GM18502 (cell line): ENCODE results near the gene OCA2.
"Not testable (repeated sequence)": the region's sequence is repeated elsewhere in the genome, so short reads cannot be mapped to it uniquely, and the experiment has no call there.

Experiments used
- ATAC-seq: cut with Tn5 transposase; IDR thresholded peaks from one replicate; pipeline ENCODE4 v1.9.1; 2021; ENCODE audit warnings: mild to moderate bottlenecking; ENCODE audit not compliant: unreplicated experiment, poor library complexity

The OCA2 gene

DNA sequence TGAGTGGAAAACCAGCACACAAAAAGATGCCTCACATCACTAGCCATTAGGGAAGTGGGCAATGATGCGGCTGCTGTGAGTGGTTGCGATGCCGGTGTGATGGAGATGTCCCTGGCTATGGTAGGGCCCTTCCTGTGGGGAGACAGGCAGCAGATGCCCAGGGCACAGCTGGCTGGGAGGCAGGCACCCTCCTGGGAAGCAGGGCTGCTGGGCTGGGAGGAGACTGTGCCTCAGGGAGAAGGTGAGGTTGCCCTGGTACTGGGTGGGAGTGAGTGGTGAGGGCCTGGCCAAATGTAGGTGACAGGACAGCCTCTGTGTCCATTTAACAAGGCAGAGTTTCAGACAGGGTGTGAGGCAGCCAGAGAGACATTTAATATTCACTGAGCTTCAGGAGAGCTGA, 335.6 kb downstream of the OCA2 start:
- no peak for ATAC-seq

GRCh38 chr15:27762471-27762870, 336.6 kb downstream of the OCA2 start:
- ATAC-seq, result no peak

DNA sequence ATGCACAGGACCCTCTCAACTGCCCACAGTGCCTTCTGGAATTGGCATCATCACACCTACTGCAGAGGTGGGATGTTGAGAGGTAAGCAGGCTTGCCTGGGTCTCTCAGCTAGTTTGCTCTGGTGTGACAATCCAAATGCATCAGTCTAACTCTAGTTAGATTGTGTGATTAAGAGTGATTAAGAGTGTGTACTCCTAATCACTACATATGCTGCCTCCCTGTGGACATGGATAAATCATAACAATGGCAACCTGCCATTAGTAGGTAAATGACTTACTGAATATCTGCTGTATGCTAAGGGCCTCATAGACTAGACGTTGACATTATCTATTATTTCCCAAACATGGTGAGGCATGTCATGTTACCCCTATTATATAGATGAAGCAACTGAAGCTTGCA, 342.1 kb downstream of the OCA2 start:
- ATAC-seq, result no peak

GRCh38 chr15:27752691-27753090, 346.4 kb downstream of the OCA2 start:
- no peak for ATAC-seq

DNA sequence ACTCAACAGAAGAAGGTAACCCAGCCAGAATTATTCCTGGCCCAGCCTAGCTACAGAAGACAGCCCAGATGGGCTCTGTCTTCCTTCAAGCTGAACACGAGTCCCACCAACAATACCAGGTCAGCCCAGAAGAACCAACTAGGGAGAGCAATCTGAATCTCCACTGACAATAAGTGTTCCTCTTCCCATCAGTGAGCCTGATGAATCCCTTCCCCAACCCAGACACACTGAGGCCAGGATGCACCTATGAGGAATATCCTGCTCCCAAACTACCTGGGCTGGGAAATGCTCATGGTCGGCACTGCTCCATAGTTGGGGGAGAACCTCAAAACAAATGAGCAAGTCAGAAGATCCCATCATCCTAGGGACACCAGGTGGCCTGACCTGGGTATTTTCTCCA, 351.1 kb downstream of the OCA2 start:
- ATAC-seq, result no peak

DNA sequence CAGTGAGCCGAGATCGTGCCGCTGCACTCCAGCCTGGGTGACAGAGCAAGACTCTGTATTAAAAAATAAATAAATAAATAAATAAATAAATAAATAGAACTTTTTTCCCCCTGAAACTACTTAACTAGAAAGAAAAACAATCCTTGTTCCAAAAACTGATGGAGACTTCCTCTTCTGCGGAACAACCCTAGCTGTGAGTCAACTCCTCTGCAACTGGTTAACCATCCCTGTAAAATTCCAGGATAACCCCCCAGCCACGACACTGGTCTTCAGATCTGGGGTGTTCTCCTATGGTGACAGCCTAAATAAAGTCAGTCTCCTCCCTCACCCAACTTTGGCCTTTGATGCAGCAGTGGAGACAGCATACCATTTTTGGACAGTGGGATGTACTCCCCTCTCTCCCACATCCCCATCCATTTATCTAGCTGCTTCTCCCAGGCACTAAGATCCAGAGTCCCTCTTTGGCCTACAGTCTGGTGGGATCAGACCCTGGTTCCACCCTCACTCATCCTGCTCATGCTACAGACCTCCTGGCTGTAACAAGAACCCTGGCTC, 352.6 kb downstream of the OCA2 start:
- no peak for ATAC-seq

GRCh38 chr15:27744641-27745040, 354.5 kb downstream of the OCA2 start:
- ATAC-seq, result no peak

GRCh38 chr15:27743638-27744037, 355.5 kb downstream of the OCA2 start:
- ATAC-seq, result no peak

GRCh38 chr15:27742751-27743477, 356.2 kb downstream of the OCA2 start:
- no peak for ATAC-seq

DNA sequence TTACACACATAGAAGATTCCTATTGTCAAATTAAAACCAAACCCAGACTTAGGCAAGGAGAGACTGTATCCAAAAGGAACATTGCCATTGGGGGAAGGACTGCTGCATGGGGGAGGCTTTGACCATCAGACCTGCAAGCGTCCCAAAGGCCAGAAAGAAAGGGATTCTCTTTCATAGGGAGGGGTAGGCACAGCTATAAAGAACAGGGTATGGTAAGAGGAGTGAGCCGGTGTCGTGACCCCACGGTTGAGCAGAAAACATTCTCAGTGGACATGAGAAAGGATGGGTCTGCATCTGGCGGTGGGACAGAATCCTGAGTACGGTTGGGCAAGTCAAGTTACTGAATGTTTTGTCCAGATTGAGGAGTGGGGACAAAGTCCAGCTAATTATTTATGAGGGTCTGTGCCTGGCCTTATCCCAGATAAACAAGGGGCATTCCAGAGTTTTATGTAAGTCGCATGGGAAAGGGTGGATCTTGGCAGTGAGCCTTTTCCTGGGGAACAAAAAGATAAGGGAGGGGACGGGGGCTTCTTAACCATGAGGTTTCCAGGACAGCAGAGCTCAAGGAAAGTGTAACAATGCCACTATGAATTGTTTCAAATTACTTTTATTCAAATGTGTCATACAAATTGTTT, 357.8 kb downstream of the OCA2 start:
- ATAC-seq, result no peak

GRCh38 chr15:27734785-27735495, 364.2 kb downstream of the OCA2 start:
- ATAC-seq, result no peak

DNA sequence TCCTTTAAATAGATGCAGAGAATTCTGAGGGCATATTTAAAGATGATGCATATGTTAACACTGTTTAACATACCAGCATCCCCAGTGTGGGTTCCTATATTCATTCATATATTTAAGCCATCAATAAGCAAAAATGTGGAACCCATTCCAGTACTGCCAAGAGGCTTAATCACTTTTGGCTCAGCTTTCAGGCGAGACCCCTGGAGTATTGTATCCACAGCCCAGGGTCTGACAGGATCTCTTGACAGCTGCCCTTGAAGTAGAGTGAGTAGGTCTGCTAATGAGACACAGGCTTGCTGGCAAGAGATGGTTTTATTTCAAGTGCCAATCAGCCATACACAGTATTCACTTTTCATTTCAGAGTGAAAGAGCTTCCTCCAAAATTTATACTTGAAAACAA, 367.3 kb downstream of the OCA2 start:
- ATAC-seq, result no peak

- no peak for ATAC-seq
Measured at GRCh38 chr15:27730868-27731267, 368.2 kb downstream of the OCA2 start.

GRCh38 chr15:27725731-27726130, 373.4 kb downstream of the OCA2 start:
- ATAC-seq, result no peak

GRCh38 chr15:27723821-27724220, 375.3 kb downstream of the OCA2 start:
- ATAC-seq, result no peak

- ATAC-seq, result no peak
Measured at GRCh38 chr15:27722102-27722501, 377.0 kb downstream of the OCA2 start.

GRCh38 chr15:27714675-27715074, 384.4 kb downstream of the OCA2 start:
- ATAC-seq, result no peak

- ATAC-seq, result not testable (repeated sequence)
Measured at GRCh38 chr15:27713850-27714249, 385.3 kb downstream of the OCA2 start.

- ATAC-seq, result no peak
Measured at GRCh38 chr15:27707257-27707656, 391.9 kb downstream of the OCA2 start.

GRCh38 chr15:27706300-27706699, 392.8 kb downstream of the OCA2 start:
- ATAC-seq, result no peak

DNA sequence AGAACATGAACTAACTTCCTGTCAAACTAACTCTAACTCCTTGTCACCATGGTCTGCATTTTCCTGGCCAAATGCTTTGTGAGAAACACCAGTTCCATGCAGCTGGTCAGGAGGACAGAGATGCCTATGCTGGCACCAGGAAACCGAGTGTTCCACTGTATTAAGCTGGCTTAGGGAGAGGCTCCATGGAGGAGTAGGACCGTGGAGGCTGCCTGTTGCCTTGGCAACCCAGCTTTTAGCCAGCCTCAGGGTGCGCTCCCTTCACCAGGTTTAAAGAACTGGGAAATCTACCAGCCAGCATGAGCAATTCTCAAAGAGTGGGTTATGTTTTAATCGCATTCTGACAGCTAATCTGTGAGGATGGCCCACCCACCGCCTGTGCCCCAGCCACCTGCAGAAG, 394.1 kb downstream of the OCA2 start:
- no peak for ATAC-seq
